Large intestine (tissue), 3 donors: ENCODE results near the gene PTPRN2. TPM values are rescaled to one million over a fixed set of nuclear protein-coding genes. Genes with fewer than 3 reads are reported as not detected.

Source experiments
- DNase-seq, 2 donors: peaks; one replicate each; pipeline versions ENCODE4 v3.0.0 to v3.0.0-alpha.2; 2013
- H3K27ac ChIP-seq: one replicate; pipeline ENCODE4 v1.5.1; 2013; ENCODE audit warnings: low read length
- H3K27me3 ChIP-seq: 2 replicates; pipeline ENCODE4 v1.6.1; 2013; ENCODE audit warnings: low read length; ENCODE audit not compliant: control insufficient read depth, insufficient read depth
- H3K36me3 ChIP-seq: 2 replicates; pipeline ENCODE4 v1.6.1; 2013; ENCODE audit warnings: low read length; ENCODE audit not compliant: control insufficient read depth, insufficient read depth
- H3K4me1 ChIP-seq: one replicate; pipeline ENCODE4 v1.6.1; 2013; ENCODE audit warnings: low read length; ENCODE audit not compliant: control insufficient read depth, insufficient read depth
- H3K4me3 ChIP-seq: one replicate; pipeline ENCODE4 v1.5.1; 2013; ENCODE audit warnings: low read length
- H3K9me3 ChIP-seq: one replicate; pipeline ENCODE4 v1.6.1; 2013; ENCODE audit warnings: mild to moderate bottlenecking, low read depth, low read length, moderate library complexity; ENCODE audit not compliant: control insufficient read depth
- WGBS: methylation state at CpG from one replicate; pipeline ENCODE4 v1.1.5; 2013; ENCODE audit warnings: low lambda C conversion rate; ENCODE audit not compliant: insufficient coverage; 5-methylcytosine and 5-hydroxymethylcytosine counted together
- polyA plus RNA-seq: library from polyadenylated mRNA; unstranded; fragments of 120-200 nt; gene quantifications from one replicate; pipeline ENCODE4 v1.2.1, GENCODE V29; 2013

PTPRN2 gene
- polyA plus RNA-seq, 1 donor, result 13.4 TPM

- no peaks in the 10 kb centered on the region for H3K36me3 ChIP-seq
- no peaks in the 10 kb centered on the region for H3K4me1 ChIP-seq
- H3K27ac ChIP-seq, result no peak overlapping the region
- WGBS, result 100% methylated on average over 1 of the region's 15 CpGs
- DNase-seq, result no peak
- no peaks in the 10 kb centered on the region for H3K27me3 ChIP-seq
- H3K9me3 ChIP-seq, result peaks cover 4% of the 10 kb centered on the region
- no peak overlapping the region for H3K4me3 ChIP-seq
Measured at GRCh38 chr7:157712666-157713235, 874.9 kb downstream of the PTPRN2 start.

GRCh38 chr7:157711353-157711888 lies 876.2 kb downstream of the PTPRN2 start:
- Histone ChIP-seq H3K9me3 (no peaks in the 10 kb centered on the region), H3K27ac (no peak overlapping the region), H3K4me1 (no peaks in the 10 kb centered on the region), H3K27me3 (no peaks in the 10 kb centered on the region), H3K4me3 (no peak overlapping the region), H3K36me3 (no peaks in the 10 kb centered on the region)
- DNase-seq, result no peak
- 83% methylated on average over 1 of the region's 27 CpGs for WGBS

- no peaks in the 10 kb centered on the region for H3K9me3 ChIP-seq
- H3K27me3 ChIP-seq, result peaks cover 3% of the 10 kb centered on the region
- no peak for DNase-seq
- no peaks in the 10 kb centered on the region for H3K4me1 ChIP-seq
- H3K4me3 ChIP-seq, result no peak overlapping the region
- no peak overlapping the region for H3K27ac ChIP-seq
- no CpG with 5 or more reads among the region's 14 CpGs for WGBS
- H3K36me3 ChIP-seq, result no peaks in the 10 kb centered on the region
Measured at GRCh38 chr7:157710396-157710795, 877.2 kb downstream of the PTPRN2 start.

GRCh38 chr7:157709531-157710251 lies 877.9 kb downstream of the PTPRN2 start:
- no peak overlapping the region for H3K27ac ChIP-seq
- DNase-seq, result no peak
- no peak overlapping the region for H3K4me3 ChIP-seq
- H3K9me3 ChIP-seq, result no peaks in the 10 kb centered on the region
- peaks cover 3% of the 10 kb centered on the region for H3K27me3 ChIP-seq
- no peaks in the 10 kb centered on the region for H3K4me1 ChIP-seq
- H3K36me3 ChIP-seq, result no peaks in the 10 kb centered on the region
- no CpG with 5 or more reads among the region's 26 CpGs for WGBS

- Histone ChIP-seq H3K4me3 (no peak overlapping the region), H3K27me3 (peaks cover 3% of the 10 kb centered on the region), H3K27ac (no peak overlapping the region), H3K36me3 (no peaks in the 10 kb centered on the region), H3K9me3 (no peaks in the 10 kb centered on the region), H3K4me1 (no peaks in the 10 kb centered on the region)
- WGBS, result no CpG with 5 or more reads among the region's 9 CpGs
- no peak for DNase-seq
Measured at GRCh38 chr7:157708919-157709295, 878.7 kb downstream of the PTPRN2 start.

GRCh38 chr7:157707983-157708918 lies 879.4 kb downstream of the PTPRN2 start:
- H3K27ac ChIP-seq, result no peak overlapping the region
- H3K27me3 ChIP-seq, result peaks cover 3% of the 10 kb centered on the region
- H3K9me3 ChIP-seq, result no peaks in the 10 kb centered on the region
- no peak for DNase-seq
- no peaks in the 10 kb centered on the region for H3K4me1 ChIP-seq
- no peaks in the 10 kb centered on the region for H3K36me3 ChIP-seq
- WGBS, result no CpG with 5 or more reads among the region's 23 CpGs
- no peak overlapping the region for H3K4me3 ChIP-seq

- H3K9me3 ChIP-seq, result no peaks in the 10 kb centered on the region
- no CpG with 5 or more reads among the region's 9 CpGs for WGBS
- no peak overlapping the region for H3K4me3 ChIP-seq
- no peak for DNase-seq
- H3K4me1 ChIP-seq, result no peaks in the 10 kb centered on the region
- no peaks in the 10 kb centered on the region for H3K36me3 ChIP-seq
- H3K27me3 ChIP-seq, result peaks cover 9% of the 10 kb centered on the region
- no peak overlapping the region for H3K27ac ChIP-seq
Measured at GRCh38 chr7:157704365-157704764, 883.3 kb downstream of the PTPRN2 start.

- Histone ChIP-seq H3K27ac (no peak overlapping the region), H3K27me3 (peaks cover 9% of the 10 kb centered on the region), H3K9me3 (no peaks in the 10 kb centered on the region), H3K4me3 (no peak overlapping the region), H3K36me3 (no peaks in the 10 kb centered on the region), H3K4me1 (no peaks in the 10 kb centered on the region)
- 100% methylated on average over 1 of the region's 21 CpGs for WGBS
- DNase-seq, result no peak
Measured at GRCh38 chr7:157703534-157704195, 884.0 kb downstream of the PTPRN2 start.

- no CpG with 5 or more reads among the region's 14 CpGs for WGBS
- Histone ChIP-seq H3K36me3 (no peaks in the 10 kb centered on the region), H3K27ac (no peak overlapping the region), H3K4me3 (no peak overlapping the region), H3K9me3 (no peaks in the 10 kb centered on the region), H3K27me3 (peaks cover 9% of the 10 kb centered on the region), H3K4me1 (no peaks in the 10 kb centered on the region)
- no peak for DNase-seq
Measured at GRCh38 chr7:157703131-157703530, 884.5 kb downstream of the PTPRN2 start.
